Fibroblast of peridontal ligament (primary cell): ENCODE results near the gene MAPK10.
A peak's percentile ranks its signal among the peaks of the same experiment; 100 is the strongest.
"Not testable (repeated sequence)": the region's sequence is repeated elsewhere in the genome, so short reads cannot be mapped to it uniquely, and the experiment has no call there.

ENCODE experiments used
- DNase-seq: peaks from one replicate; pipeline ENCODE4 v3.0.0-alpha.2; 2010; ENCODE audit errors: extremely low read depth

MAPK10 gene

GRCh38 chr4:85970535-85970934 is 389.3 kb downstream of the MAPK10 start:
- DNase-seq = no peak

GRCh38 chr4:85968945-85969819 is 390.7 kb downstream of the MAPK10 start:
- peak; percentile 81 for DNase-seq

- DNase-seq = peak; percentile 54
Observed at GRCh38 chr4:85967872-85968271, 392.0 kb downstream of the MAPK10 start.

GRCh38 chr4:85966373-85966772 is 393.5 kb downstream of the MAPK10 start:
- DNase-seq = peak; percentile 46

GRCh38 chr4:85965529-85965928 is 394.3 kb downstream of the MAPK10 start:
- DNase-seq = no peak

- DNase-seq = not testable (repeated sequence)
Observed at GRCh38 chr4:85965017-85965416, 394.8 kb downstream of the MAPK10 start.

GRCh38 chr4:85964298-85964697 is 395.6 kb downstream of the MAPK10 start:
- DNase-seq = no peak

- no peak for DNase-seq
Observed at GRCh38 chr4:85963231-85963630, 396.6 kb downstream of the MAPK10 start.

- no peak for DNase-seq
Observed at GRCh38 chr4:85961887-85962286, 398.0 kb downstream of the MAPK10 start.

GRCh38 chr4:85956293-85956945 is 403.4 kb downstream of the MAPK10 start:
- DNase-seq = no peak

- no peak for DNase-seq
Observed at GRCh38 chr4:85955620-85956292, 404.1 kb downstream of the MAPK10 start.

GRCh38 chr4:85953651-85954018 is 406.2 kb downstream of the MAPK10 start:
- DNase-seq = peak; percentile 52

- DNase-seq = no peak
Observed at GRCh38 chr4:85952972-85953650, 406.7 kb downstream of the MAPK10 start.

GRCh38 chr4:85952528-85952927 is 407.3 kb downstream of the MAPK10 start:
- DNase-seq = peak; percentile 81

GRCh38 chr4:85951099-85951498 is 408.8 kb downstream of the MAPK10 start:
- no peak for DNase-seq

- no peak for DNase-seq
Observed at GRCh38 chr4:85946821-85947220, 413.0 kb downstream of the MAPK10 start.

GRCh38 chr4:85942107-85942506 is 417.7 kb downstream of the MAPK10 start:
- no peak for DNase-seq

- no peak for DNase-seq
Observed at GRCh38 chr4:85940151-85940550, 419.7 kb downstream of the MAPK10 start.
